ENCODE measurements around the gene FAM199X. TPM values are rescaled to one million over a fixed set of nuclear protein-coding genes. Genes with fewer than 3 reads are reported as not detected.

The FAM199X gene
- polyA plus RNA-seq (2011; rRNA removed) = 2.5 and 5.3 TPM in 2 replicates
- 3.7 and 4.7 TPM in 2 replicates for polyA minus RNA-seq (2011; rRNA and poly(A)+ RNA removed)

- TF ChIP-seq CTCF (IDR thresholded peaks at IDR 0.05; ENCODE audit: insufficient read depth, low read depth, low read length) = peak; percentile 70
- peak; percentile 38 for DNase-seq (ENCODE audit: low read depth)
- no peaks in the 10 kb centered on the region for H3K27me3 ChIP-seq (ENCODE audit: control insufficient read depth, insufficient read depth, low read length)
- H3K36me3 ChIP-seq (ENCODE audit: control insufficient read depth, insufficient read depth, low read length) = no peaks in the 10 kb centered on the region
- CTCF ChIA-PET = interaction anchor here (0.6 to 1.7 kb wide), 5 partner anchors 9 to 31 kb away, joined by 3 to 8 read pairs (median 3); partner anchors contain the start of gene SLC25A53
- POLR2A ChIA-PET = no interaction called here
- peak within 1 kb of the TSS; percentile 91 for H3K4me3 ChIP-seq (ENCODE audit: low read depth, low read length)
These were observed at the start of gene FAM199X for GRCh38 chrX:104165894-104166734. Gene FAM199X (plus strand): TSS chrX:104166453. CDS start chrX:104166786, 333 bp downstream.

GRCh38 chrX:104117759-104118158, 48.5 kb upstream of the FAM199X start:
- Histone ChIP-seq H3K4me3 (ENCODE audit: low read depth, low read length) (no peak overlapping the region), H3K27me3 (ENCODE audit: control insufficient read depth, insufficient read depth, low read length) (no peaks in the 10 kb centered on the region), H3K36me3 (ENCODE audit: control insufficient read depth, insufficient read depth, low read length) (no peaks in the 10 kb centered on the region)
- ChIA-PET POLR2A (no interaction called here), CTCF (no interaction called here)
- TF ChIP-seq CTCF (IDR thresholded peaks at IDR 0.05; ENCODE audit: insufficient read depth, low read depth, low read length) = no peak
- no peak for DNase-seq (ENCODE audit: low read depth)

- Histone ChIP-seq H3K27me3 (ENCODE audit: control insufficient read depth, insufficient read depth, low read length) (no peaks in the 10 kb centered on the region), H3K36me3 (ENCODE audit: control insufficient read depth, insufficient read depth, low read length) (no peaks in the 10 kb centered on the region), H3K4me3 (ENCODE audit: low read depth, low read length) (no peak overlapping the region)
- no peak for DNase-seq (ENCODE audit: low read depth)
- POLR2A ChIA-PET = no interaction called here
- TF ChIP-seq CTCF (IDR thresholded peaks at IDR 0.05; ENCODE audit: insufficient read depth, low read depth, low read length) = no peak
- CTCF ChIA-PET = interaction anchor here (1.5 kb wide), 1 partner anchor 19 kb away, joined by 5 read pairs; no protein-coding TSS in a partner anchor
These were observed 47.5 kb upstream of the FAM199X start for GRCh38 chrX:104118765-104119164.

GRCh38 chrX:104122829-104123228, 43.4 kb upstream of the FAM199X start:
- no peak overlapping the region for H3K4me3 ChIP-seq (ENCODE audit: low read depth, low read length)
- H3K36me3 ChIP-seq (ENCODE audit: control insufficient read depth, insufficient read depth, low read length) = no peaks in the 10 kb centered on the region
- POLR2A ChIA-PET = no interaction called here
- no peaks in the 10 kb centered on the region for H3K27me3 ChIP-seq (ENCODE audit: control insufficient read depth, insufficient read depth, low read length)
- TF ChIP-seq CTCF (IDR thresholded peaks at IDR 0.05; ENCODE audit: insufficient read depth, low read depth, low read length) = no peak
- CTCF ChIA-PET = no interaction called here
- no peak for DNase-seq (ENCODE audit: low read depth)

GRCh38 chrX:104126856-104127255, 39.4 kb upstream of the FAM199X start:
- TF ChIP-seq CTCF (IDR thresholded peaks at IDR 0.05; ENCODE audit: insufficient read depth, low read depth, low read length) = no peak
- no peaks in the 10 kb centered on the region for H3K36me3 ChIP-seq (ENCODE audit: control insufficient read depth, insufficient read depth, low read length)
- H3K4me3 ChIP-seq (ENCODE audit: low read depth, low read length) = no peak overlapping the region
- DNase-seq (ENCODE audit: low read depth) = no peak
- ChIA-PET CTCF (interaction anchor here (1.8 kb wide), 1 partner anchor 14 kb away, joined by 5 read pairs; no protein-coding TSS in a partner anchor), POLR2A (no interaction called here)
- no peaks in the 10 kb centered on the region for H3K27me3 ChIP-seq (ENCODE audit: control insufficient read depth, insufficient read depth, low read length)

Data from BJ (cell line).